ENCODE measurements around the gene ALCAM.
"Not testable (repeated sequence)": the region's sequence is repeated elsewhere in the genome, so short reads cannot be mapped to it uniquely, and the experiment has no call there.

The ALCAM gene

DNA sequence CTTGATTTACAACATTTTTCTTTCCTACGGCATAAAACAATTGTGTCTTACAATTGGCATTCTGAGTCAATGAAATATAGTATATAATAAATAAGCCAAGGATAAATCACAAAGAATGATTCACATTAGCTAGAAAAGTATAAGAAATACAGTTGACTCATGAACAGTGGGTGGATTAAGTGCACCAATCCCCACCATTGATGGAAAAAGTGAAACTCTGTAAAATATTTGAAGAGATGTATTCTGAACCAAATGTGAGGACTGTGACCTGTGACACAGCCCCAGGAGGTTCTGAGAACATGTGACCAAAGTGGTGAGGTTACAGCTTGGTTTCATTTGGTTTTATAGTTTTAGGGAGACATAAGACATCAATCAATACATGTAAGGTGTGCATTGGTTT is 227.5 kb downstream of the ALCAM start:
- H3K4me3 ChIP-seq (ENCODE audit: low read depth, low read length): no peak overlapping the region
- TF ChIP-seq, protein P1, sequence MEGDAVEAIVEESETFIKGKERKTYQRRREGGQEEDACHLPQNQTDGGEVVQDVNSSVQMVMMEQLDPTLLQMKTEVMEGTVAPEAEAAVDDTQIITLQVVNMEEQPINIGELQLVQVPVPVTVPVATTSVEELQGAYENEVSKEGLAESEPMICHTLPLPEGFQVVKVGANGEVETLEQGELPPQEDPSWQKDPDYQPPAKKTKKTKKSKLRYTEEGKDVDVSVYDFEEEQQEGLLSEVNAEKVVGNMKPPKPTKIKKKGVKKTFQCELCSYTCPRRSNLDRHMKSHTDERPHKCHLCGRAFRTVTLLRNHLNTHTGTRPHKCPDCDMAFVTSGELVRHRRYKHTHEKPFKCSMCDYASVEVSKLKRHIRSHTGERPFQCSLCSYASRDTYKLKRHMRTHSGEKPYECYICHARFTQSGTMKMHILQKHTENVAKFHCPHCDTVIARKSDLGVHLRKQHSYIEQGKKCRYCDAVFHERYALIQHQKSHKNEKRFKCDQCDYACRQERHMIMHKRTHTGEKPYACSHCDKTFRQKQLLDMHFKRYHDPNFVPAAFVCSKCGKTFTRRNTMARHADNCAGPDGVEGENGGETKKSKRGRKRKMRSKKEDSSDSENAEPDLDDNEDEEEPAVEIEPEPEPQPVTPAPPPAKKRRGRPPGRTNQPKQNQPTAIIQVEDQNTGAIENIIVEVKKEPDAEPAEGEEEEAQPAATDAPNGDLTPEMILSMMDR (IDR thresholded peaks at IDR 0.05; ENCODE audit: borderline replicate concordance, insufficient read depth, low read depth, low read length): no peak

DNA sequence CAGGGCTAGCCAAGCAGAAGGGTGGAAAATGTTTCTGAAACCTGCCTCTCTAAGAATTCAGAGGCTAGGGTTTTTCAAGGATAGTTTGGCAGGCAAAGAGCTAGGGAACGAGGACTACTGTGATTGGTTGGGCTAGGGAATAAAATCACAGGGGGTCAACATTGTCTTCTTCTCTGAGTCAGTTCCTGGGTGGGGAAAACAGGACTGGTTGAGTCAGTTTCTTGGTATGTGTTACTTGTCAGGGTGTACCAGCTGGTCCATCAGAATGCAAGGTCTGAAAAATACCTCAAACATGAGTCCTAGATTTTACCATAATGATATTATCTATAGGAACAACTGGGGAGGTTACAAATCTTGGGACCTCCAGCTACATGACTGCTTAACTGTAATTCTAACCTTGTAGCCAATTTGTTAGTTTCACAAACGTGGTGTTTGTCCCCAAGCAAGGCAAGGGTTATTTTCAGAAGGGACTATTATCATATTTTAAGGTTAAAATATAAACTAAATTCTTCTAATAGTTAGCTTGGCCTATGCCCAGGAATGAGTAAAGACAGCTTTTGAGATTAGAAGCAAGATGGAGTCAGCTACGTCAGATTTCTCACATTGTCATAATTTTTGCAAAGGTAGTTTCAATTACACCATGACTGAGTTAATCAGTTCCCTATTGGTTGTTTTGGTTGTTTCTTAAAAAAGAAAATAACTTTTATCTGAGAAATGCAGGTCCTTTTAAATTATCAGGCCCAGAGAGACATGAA is 231.5 kb downstream of the ALCAM start:
- no peak overlapping the region for H3K4me3 ChIP-seq (ENCODE audit: low read depth, low read length)
- TF ChIP-seq, protein P1 (IDR thresholded peaks at IDR 0.05; ENCODE audit: borderline replicate concordance, insufficient read depth, low read depth, low read length): no peak

DNA sequence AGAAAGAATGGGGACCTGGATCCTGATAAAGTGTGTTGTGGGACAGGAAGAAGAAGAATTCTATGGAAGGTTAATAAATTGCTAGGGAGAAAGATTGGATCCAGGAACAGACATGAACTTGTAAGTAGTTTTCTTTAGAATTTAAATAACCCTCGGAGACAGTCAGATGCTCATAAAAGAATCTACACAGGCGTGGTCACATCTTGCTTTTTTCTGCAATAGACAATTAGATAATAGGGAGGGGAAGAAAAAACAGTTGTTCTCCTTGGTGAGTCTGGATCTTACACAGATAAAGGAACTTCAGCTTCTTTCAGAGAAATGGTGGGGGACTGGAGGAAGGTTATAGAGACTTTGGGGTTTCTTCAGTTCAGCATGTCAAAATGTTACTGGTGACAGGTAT is 232.6 kb downstream of the ALCAM start:
- H3K4me3 ChIP-seq (ENCODE audit: low read depth, low read length): no peak overlapping the region
- TF ChIP-seq, protein P1 (IDR thresholded peaks at IDR 0.05; ENCODE audit: borderline replicate concordance, insufficient read depth, low read depth, low read length): no peak

DNA sequence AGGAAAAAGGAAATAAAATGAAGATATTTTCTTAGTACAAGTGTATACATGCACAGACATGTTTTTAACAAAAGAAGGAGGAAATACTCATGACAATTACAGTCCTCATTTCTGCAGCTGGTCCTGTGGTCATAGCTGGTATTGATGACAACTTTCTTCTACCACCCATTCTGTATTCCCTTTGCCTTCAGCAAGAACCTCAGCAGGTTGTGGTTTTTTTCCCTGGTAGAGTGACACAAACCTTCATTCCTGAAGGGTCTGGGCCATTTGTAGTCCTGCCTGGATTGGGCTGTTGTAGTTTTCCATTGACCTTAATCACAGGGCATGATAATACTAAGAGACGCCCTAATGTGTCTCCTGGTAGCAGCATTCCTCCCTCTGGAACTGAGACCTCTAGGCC is 235.0 kb downstream of the ALCAM start:
- H3K4me3 ChIP-seq (ENCODE audit: low read depth, low read length): not testable (repeated sequence)

DNA sequence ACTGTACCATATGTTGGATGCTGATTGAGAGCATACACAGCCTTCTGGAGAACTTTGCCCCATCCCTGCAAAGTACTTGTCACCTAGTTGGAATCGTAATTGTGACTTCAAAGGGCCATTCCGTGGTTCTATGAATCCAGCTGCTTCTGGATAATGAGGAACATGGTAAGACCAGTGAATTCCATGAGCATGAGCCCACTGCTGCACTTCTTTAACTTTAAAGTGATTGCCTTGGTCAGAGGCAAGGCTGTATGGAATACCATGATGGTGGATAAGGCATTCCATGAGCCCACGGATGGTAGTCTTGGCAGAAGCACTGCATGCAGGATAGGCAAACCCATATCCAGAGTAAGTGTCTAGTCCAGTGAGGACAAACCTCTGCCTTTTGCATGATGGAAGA is 235.6 kb downstream of the ALCAM start:
- not testable (repeated sequence) for H3K4me3 ChIP-seq (ENCODE audit: low read depth, low read length)

DNA sequence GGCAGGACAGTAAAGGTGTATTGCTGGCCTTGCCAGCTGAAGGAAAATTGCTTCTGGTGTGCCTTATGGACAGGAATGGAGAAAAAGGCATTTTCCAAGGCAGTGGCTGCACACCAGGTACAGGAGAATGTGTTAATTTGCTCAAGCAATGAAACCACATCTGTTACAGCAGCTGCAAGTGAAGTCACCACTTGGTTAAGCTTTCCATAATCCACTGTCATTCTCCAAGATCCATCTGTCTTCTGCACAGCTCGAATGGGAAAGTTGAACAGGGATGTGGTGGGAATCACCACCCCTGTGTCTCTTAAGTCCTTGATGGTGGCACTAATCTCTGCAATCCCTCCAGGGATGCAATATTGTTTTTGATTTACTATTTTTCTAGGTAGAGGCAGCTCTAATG is 236.8 kb downstream of the ALCAM start:
- not testable (repeated sequence) for H3K4me3 ChIP-seq (ENCODE audit: low read depth, low read length)

DNA sequence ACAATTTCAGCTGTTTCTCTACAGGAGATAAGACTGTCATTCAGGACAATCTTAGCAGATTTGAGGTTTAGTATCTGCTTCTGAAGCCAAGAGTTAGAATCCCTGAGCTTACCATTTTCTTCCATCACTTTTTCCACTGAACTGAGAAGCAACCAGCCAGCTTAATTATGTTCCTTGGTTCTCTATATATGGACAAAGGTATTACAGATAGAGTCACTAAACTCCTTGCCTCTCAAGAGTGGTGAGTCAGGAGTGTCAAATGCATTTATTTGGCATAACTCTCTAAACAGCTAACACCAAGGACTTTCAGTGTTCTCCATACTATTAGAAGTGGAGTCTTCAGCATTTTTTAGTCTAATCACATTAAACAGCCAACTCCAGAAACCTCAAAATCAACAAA is 239.3 kb downstream of the ALCAM start:
- H3K4me3 ChIP-seq (ENCODE audit: low read depth, low read length): no peak overlapping the region
- TF ChIP-seq, protein P1 (IDR thresholded peaks at IDR 0.05; ENCODE audit: borderline replicate concordance, insufficient read depth, low read depth, low read length): no peak

DNA sequence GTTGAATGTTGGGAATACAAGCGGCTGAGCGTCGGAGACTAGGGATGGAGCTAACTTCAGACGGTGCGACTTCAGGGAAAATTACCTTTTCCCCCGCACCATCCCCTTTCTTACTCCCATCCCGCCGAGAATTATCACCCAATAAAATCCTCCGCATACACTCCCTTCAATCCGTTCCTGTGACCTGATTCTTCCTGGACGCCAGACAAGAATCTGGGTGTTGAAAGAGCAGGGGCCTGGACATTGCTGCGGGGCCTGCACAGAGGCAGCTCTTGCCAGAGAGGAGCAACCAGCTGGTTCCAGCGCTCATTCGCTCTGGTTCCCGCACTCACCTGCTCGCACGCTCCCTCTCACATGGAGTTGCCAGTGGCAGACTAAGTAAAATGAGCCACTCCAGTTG is 241.9 kb downstream of the ALCAM start:
- no peak overlapping the region for H3K4me3 ChIP-seq (ENCODE audit: low read depth, low read length)
- TF ChIP-seq, protein P1 (IDR thresholded peaks at IDR 0.05; ENCODE audit: borderline replicate concordance, insufficient read depth, low read depth, low read length): no peak

DNA sequence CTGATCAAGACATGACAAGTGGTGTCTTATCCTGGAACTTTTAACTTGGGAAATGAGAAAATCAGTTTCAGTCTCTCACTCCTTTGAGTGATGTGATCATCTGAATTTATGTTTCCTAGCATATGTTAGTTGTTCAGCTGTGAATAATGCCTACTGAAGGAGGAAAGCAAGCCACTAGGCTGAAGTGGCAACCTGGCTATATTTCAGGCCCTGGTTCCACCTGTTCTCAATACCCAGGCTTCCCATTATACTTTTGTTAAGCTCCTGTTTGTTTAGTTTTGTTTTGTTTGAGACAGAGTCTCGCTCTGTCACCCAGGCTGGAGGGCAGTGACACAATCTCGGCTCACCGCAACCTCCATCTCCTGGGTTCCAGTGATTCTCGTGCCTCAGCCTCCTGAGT is 243.8 kb downstream of the ALCAM start:
- TF ChIP-seq, protein P1 (IDR thresholded peaks at IDR 0.05; ENCODE audit: borderline replicate concordance, insufficient read depth, low read depth, low read length): no peak
- no peak overlapping the region for H3K4me3 ChIP-seq (ENCODE audit: low read depth, low read length)

Data from GM12875 (cell line).